HepG2 (cell line): ENCODE data around the gene CLHC1. TPM values are rescaled to one million over a fixed set of nuclear protein-coding genes. Genes with fewer than 3 reads are reported as not detected.

Experiments used
- AGO1 ChIP-seq: fragments of 200-400 bp; formaldehyde crosslinking; IDR thresholded peaks from 2 replicates; pipeline ENCODE4 v1.6.1; 2017; ENCODE audit warnings: mild to moderate bottlenecking, low read depth, low read length, moderate library complexity; ENCODE audit not compliant: poor library complexity, severe bottlenecking
- BRCA1 ChIP-seq: sonication (generic); formaldehyde crosslinking; IDR thresholded peaks from 2 replicates; pipeline ENCODE4 v1.4.0; 2020; ENCODE audit warnings: missing genetic modification reagents
- CENPT ChIP-seq: sonication (generic); formaldehyde crosslinking; IDR thresholded peaks from 2 replicates; pipeline ENCODE4 v1.8.0; 2022; ENCODE audit warnings: low read depth, mild to moderate bottlenecking, moderate library complexity, missing genetic modification reagents
- GTF3A ChIP-seq: sonication (generic); formaldehyde crosslinking; conservative IDR thresholded peaks from 2 replicates; pipeline ENCODE4 v1.4.0; 2020; ENCODE audit warnings: mild to moderate bottlenecking, missing genetic modification reagents
- HCFC1 ChIP-seq: fragments of 150-350 bp; IDR thresholded peaks from 2 replicates; pipeline ENCODE4 v1.6.1; 2014; ENCODE audit warnings: low read depth, low read length
- IKZF4 ChIP-seq: sonication (generic); formaldehyde crosslinking; IDR thresholded peaks from 2 replicates; pipeline ENCODE4 v1.5.1; 2020; ENCODE audit warnings: borderline replicate concordance, mild to moderate bottlenecking, low read depth, missing genetic modification reagents; ENCODE audit errors: not compliant biosample characterization
- KDM1A ChIP-seq: IDR thresholded peaks from 2 replicates; pipeline ENCODE4 v1.6.1; 2016; ENCODE audit warnings: missing compliant biosample characterization
- KDM4B ChIP-seq: sonication (generic); formaldehyde crosslinking; IDR thresholded peaks from 2 replicates; pipeline ENCODE4 v1.4.0; 2020; ENCODE audit warnings: missing genetic modification reagents
- MAZ ChIP-seq, 2 experiments: sonication (generic) in 1 of 2; formaldehyde crosslinking in 1 of 2; IDR thresholded peaks; 2 replicates each; pipeline versions ENCODE4 v1.5.0 to v1.6.1; 2012 to 2020; ENCODE audit warnings: low read depth in 2 of 2, mild to moderate bottlenecking in 2 of 2, borderline replicate concordance in 1 of 2, improper control_type of control experiment in 1 of 2, low read length in 1 of 2, missing genetic modification reagents in 1 of 2, moderate library complexity in 1 of 2
- SRF ChIP-seq: IDR thresholded peaks from 2 replicates; pipeline ENCODE4 v1.6.1; 2011; ENCODE audit warnings: mild to moderate bottlenecking, low read depth, low read length, moderate library complexity
- TOPORS ChIP-seq: sonication (generic); formaldehyde crosslinking; IDR thresholded peaks from 2 replicates; pipeline ENCODE4 v1.8.0; 2023; ENCODE audit warnings: mild to moderate bottlenecking, missing genetic modification reagents
- ZMYM2 ChIP-seq: sonication (generic); formaldehyde crosslinking; IDR thresholded peaks from 2 replicates; pipeline ENCODE4 v1.8.0; 2022; ENCODE audit warnings: mild to moderate bottlenecking, missing genetic modification reagents
- ZNF235 ChIP-seq: sonication (generic); formaldehyde crosslinking; IDR thresholded peaks from 2 replicates; pipeline ENCODE4 v1.8.1; 2023; ENCODE audit warnings: mild to moderate bottlenecking, missing genetic modification reagents, borderline replicate concordance
- ZNF264 ChIP-seq: sonication (generic); formaldehyde crosslinking; IDR thresholded peaks from 2 replicates; pipeline ENCODE4 v1.4.0; 2020; ENCODE audit warnings: missing genetic modification reagents
- ZNF292 ChIP-seq: sonication (generic); formaldehyde crosslinking; IDR thresholded peaks from 2 replicates; pipeline ENCODE4 v1.8.1; 2022; ENCODE audit warnings: mild to moderate bottlenecking, low read depth, missing genetic modification reagents, borderline replicate concordance
- ZNF333 ChIP-seq: sonication (generic); formaldehyde crosslinking; IDR thresholded peaks from 2 replicates; pipeline ENCODE4 v1.4.0; 2020; ENCODE audit warnings: mild to moderate bottlenecking, missing genetic modification reagents, borderline replicate concordance
- ZNF543 ChIP-seq: sonication (generic); formaldehyde crosslinking; IDR thresholded peaks from 2 replicates; pipeline ENCODE4 v1.4.0; 2020; ENCODE audit warnings: mild to moderate bottlenecking, missing genetic modification reagents
- ZNF619 ChIP-seq: sonication (generic); formaldehyde crosslinking; IDR thresholded peaks from 2 replicates; pipeline ENCODE4 v1.4.0; 2020; ENCODE audit warnings: mild to moderate bottlenecking, missing genetic modification reagents
- ZNF792 ChIP-seq: IDR thresholded peaks from 2 replicates; pipeline ENCODE4 v1.6.1; 2016
- polyA plus RNA-seq, 8 experiments: library from polyadenylated mRNA; depleted of rRNA in 3 of 8; stranded (reverse) in 7 of 8; unstranded in 1 of 8; fragments of >200 nt; fragmentation: Illumina TruSeq in 4 of 8; extraction: Trizol in 4 of 8; gene quantifications; 2 replicates each; pipeline versions ENCODE4 v1.2.1 to v1.2.3, GENCODE V29; 2011 to 2016; ENCODE audit warnings: low read depth in 4 of 8, missing spikeins in 1 of 8, mixed read lengths in 1 of 8; ENCODE audit not compliant: insufficient read depth in 1 of 8
- total RNA-seq, 5 experiments: library from RNA; depleted of rRNA; stranded (reverse); fragments of >200 nt; fragmentation: Illumina TruSeq; extraction: Trizol; gene quantifications; 2 replicates each; pipeline ENCODE4 v1.2.3, GENCODE V29; 2016; ENCODE audit warnings: low read depth in 1 of 5
- TF ChIP-seq, protein P1 (sequence below): sonication (generic); formaldehyde crosslinking; IDR thresholded peaks from 2 replicates; pipeline ENCODE4 v1.5.0; 2020; ENCODE audit warnings: missing genetic modification reagents
- TF ChIP-seq, protein P2 (sequence below), 2 experiments: sonication (generic) in 1 of 2; formaldehyde crosslinking in 1 of 2; IDR thresholded peaks; 2 replicates each; pipeline versions ENCODE4 v1.5.1 to v1.6.1; 2011 to 2020; ENCODE audit warnings: borderline replicate concordance in 1 of 2, low read depth in 1 of 2, low read length in 1 of 2, mild to moderate bottlenecking in 1 of 2, missing genetic modification reagents in 1 of 2, moderate library complexity in 1 of 2
- TF ChIP-seq, protein P3 (sequence below): sonication (generic); formaldehyde crosslinking; IDR thresholded peaks from 2 replicates; pipeline ENCODE4 v1.4.0; 2020; ENCODE audit warnings: mild to moderate bottlenecking, missing genetic modification reagents
- TF ChIP-seq, protein P4 (sequence below): sonication (generic); formaldehyde crosslinking; IDR thresholded peaks from 2 replicates; pipeline ENCODE4 v1.8.0; 2022; ENCODE audit warnings: missing genetic modification reagents, mild to moderate bottlenecking, borderline replicate concordance

The CLHC1 gene
- total and polyA plus RNA-seq, 2 of the 13 experiments (the other 11 are each of a cell fraction or from before 2014, with no cell fraction given), result 9.8 to 12.6 TPM

DNA sequence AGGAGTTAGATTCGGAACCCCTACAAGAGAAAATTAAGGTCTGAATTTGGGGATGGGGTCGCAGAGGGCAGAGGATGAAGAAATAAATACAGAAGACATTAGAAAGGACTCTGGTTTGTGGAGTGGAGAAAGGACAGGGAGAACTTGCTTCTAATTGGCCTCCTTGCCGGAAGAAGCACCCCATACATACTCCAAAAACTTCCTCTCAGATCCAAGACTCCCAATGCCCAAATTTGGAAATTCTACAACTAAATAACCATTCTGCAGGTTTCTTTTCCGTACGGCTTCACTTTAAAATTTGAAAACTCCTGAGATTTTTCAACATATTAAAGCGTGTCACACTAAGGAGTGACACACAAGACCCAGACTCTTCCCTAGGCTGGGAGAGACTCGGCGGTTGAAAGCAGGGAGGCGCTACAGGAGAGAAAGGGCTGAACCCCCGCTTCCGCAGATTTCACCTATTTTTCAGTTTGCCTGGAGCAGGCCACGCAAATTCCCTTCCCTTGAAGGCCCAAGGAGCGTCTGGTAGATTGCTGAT is 478 bp downstream of the CLHC1 start (continued):
- TF ChIP-seq BRCA1 (CRISPR knock-in tag) (0 out of 2 replicates have a peak, but pooled peaks have one; percentile 48), ZNF792 (CRISPR knock-in tag) (no peak), ZMYM2 (CRISPR knock-in tag) (no peak), ZNF543 (CRISPR knock-in tag) (0 out of 2 replicates have a peak, but pooled peaks have one; percentile 2), IKZF4 (no peak), SRF (peak; percentile 97), KDM1A (CRISPR knock-in tag) (no peak), AGO1 (no peak), ZNF619 (CRISPR knock-in tag) (no peak), HCFC1 (no peak), ZNF333 (CRISPR knock-in tag) (0 out of 2 replicates have a peak, but pooled peaks have one; percentile 39), TOPORS (CRISPR knock-in tag) (no peak; the same call in 1 of the 2 replicates), ZNF264 (CRISPR knock-in tag) (no peak), KDM4B (CRISPR knock-in tag) (no peak), CENPT (CRISPR knock-in tag) (no peak), ZNF292 (CRISPR knock-in tag) (peak; percentile 20; the same call in 1 of the 2 replicates), MAZ (IDR thresholded peaks at IDR 0.05; ENCODE audit: borderline replicate concordance, low read depth, low read length) (no peak), MAZ (CRISPR knock-in tag; IDR thresholded peaks at IDR 0.05; ENCODE audit: low read depth) (no peak), ZNF235 (CRISPR knock-in tag) (peak; percentile 42; the same call in 1 of the 2 replicates), GTF3A (CRISPR knock-in tag) (no peak)
- TF ChIP-seq, protein P1, sequence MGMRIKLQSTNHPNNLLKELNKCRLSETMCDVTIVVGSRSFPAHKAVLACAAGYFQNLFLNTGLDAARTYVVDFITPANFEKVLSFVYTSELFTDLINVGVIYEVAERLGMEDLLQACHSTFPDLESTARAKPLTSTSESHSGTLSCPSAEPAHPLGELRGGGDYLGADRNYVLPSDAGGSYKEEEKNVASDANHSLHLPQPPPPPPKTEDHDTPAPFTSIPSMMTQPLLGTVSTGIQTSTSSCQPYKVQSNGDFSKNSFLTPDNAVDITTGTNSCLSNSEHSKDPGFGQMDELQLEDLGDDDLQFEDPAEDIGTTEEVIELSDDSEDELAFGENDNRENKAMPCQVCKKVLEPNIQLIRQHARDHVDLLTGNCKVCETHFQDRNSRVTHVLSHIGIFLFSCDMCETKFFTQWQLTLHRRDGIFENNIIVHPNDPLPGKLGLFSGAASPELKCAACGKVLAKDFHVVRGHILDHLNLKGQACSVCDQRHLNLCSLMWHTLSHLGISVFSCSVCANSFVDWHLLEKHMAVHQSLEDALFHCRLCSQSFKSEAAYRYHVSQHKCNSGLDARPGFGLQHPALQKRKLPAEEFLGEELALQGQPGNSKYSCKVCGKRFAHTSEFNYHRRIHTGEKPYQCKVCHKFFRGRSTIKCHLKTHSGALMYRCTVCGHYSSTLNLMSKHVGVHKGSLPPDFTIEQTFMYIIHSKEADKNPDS (CRISPR knock-in tag), result 0 out of 2 replicates have a peak, but pooled peaks have one; percentile 68
- TF ChIP-seq, protein P2, sequence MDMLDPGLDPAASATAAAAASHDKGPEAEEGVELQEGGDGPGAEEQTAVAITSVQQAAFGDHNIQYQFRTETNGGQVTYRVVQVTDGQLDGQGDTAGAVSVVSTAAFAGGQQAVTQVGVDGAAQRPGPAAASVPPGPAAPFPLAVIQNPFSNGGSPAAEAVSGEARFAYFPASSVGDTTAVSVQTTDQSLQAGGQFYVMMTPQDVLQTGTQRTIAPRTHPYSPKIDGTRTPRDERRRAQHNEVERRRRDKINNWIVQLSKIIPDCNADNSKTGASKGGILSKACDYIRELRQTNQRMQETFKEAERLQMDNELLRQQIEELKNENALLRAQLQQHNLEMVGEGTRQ (IDR thresholded peaks at IDR 0.05; ENCODE audit: low read depth, low read length), result no peak
- TF ChIP-seq, protein P2 (CRISPR knock-in tag; IDR thresholded peaks at IDR 0.05; ENCODE audit: borderline replicate concordance), result peak; percentile 49; the same call in 1 of the 2 replicates
- TF ChIP-seq, protein P3, sequence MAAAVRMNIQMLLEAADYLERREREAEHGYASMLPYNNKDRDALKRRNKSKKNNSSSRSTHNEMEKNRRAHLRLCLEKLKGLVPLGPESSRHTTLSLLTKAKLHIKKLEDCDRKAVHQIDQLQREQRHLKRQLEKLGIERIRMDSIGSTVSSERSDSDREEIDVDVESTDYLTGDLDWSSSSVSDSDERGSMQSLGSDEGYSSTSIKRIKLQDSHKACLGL, result 0 out of 2 replicates have a peak, but pooled peaks have one; percentile 37
- TF ChIP-seq, protein P4, sequence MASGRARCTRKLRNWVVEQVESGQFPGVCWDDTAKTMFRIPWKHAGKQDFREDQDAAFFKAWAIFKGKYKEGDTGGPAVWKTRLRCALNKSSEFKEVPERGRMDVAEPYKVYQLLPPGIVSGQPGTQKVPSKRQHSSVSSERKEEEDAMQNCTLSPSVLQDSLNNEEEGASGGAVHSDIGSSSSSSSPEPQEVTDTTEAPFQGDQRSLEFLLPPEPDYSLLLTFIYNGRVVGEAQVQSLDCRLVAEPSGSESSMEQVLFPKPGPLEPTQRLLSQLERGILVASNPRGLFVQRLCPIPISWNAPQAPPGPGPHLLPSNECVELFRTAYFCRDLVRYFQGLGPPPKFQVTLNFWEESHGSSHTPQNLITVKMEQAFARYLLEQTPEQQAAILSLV (CRISPR knock-in tag), result 0 out of 2 replicates have a peak, but pooled peaks have one; percentile 29
